ENCODE data around the gene GINS2.

GINS2 gene

GRCh38 chr16:85655216-85656129 lies 33.3 kb downstream of the GINS2 start:
- Histone ChIP-seq H2BK15ac (ENCODE audit: low read depth, poor library complexity, severe bottlenecking) (no peak overlapping the region), H4K8ac (ENCODE audit: low read length) (no peak overlapping the region), H3K27ac (ENCODE audit: low read length, poor library complexity, severe bottlenecking) (no peak overlapping the region), H3K18ac (ENCODE audit: low read depth in 1 of 2, low read length in 2 of 2) (no peak overlapping the region), H3K4me1 (ENCODE audit: control insufficient read depth, insufficient read depth, low read depth, low read length) (peaks cover 22% of the 10 kb centered on the region), H3K14ac (ENCODE audit: low read length in 2 of 2) (no peak overlapping the region), H2AFZ (ENCODE audit: low read depth, low read length) (no peak overlapping the region), H3K27me3 (ENCODE audit: control insufficient read depth in 1 of 2, insufficient read depth in 1 of 2, low read length in 2 of 2) (no peaks in the 10 kb centered on the region), H2BK12ac (ENCODE audit: low read length in 2 of 2) (no peak overlapping the region), H3K4me2 (ENCODE audit: low read length, poor library complexity, severe bottlenecking) (no peak overlapping the region), H4K91ac (ENCODE audit: low read length) (no peak overlapping the region), H2BK5ac (ENCODE audit: low read depth, low read length, poor library complexity, severe bottlenecking) (no peak overlapping the region), H3K79me1 (replicated peaks; ENCODE audit: low read length, poor library complexity, severe bottlenecking) (peaks cover 25% of the 10 kb centered on the region), H2BK120ac (ENCODE audit: low read depth, low read length) (no peak overlapping the region), H3K4ac (ENCODE audit: low read depth in 1 of 2, low read length in 2 of 2) (no peak overlapping the region), H3K4me3 (ENCODE audit: insufficient read depth in 1 of 2, low read depth in 1 of 2, low read length in 2 of 2) (no peak overlapping the region), H3K9me3 (ENCODE audit: control insufficient read depth, low read length) (no peaks in the 10 kb centered on the region), H3K36me3 (ENCODE audit: control insufficient read depth in 1 of 2, insufficient read depth in 2 of 2, low read depth in 1 of 2, low read length in 2 of 2) (peaks cover 52 to 80% of the 10 kb centered on the region in 2 experiments), H2AK5ac (ENCODE audit: low read length, severe bottlenecking) (no peak overlapping the region), H3K23ac (ENCODE audit: low read length in 2 of 2) (no peak overlapping the region), H3K9ac (ENCODE audit: low read length) (no peak overlapping the region)
- 94% methylated on average over 35 of the region's 35 CpGs for WGBS
- no peak for DNase-seq

DNA sequence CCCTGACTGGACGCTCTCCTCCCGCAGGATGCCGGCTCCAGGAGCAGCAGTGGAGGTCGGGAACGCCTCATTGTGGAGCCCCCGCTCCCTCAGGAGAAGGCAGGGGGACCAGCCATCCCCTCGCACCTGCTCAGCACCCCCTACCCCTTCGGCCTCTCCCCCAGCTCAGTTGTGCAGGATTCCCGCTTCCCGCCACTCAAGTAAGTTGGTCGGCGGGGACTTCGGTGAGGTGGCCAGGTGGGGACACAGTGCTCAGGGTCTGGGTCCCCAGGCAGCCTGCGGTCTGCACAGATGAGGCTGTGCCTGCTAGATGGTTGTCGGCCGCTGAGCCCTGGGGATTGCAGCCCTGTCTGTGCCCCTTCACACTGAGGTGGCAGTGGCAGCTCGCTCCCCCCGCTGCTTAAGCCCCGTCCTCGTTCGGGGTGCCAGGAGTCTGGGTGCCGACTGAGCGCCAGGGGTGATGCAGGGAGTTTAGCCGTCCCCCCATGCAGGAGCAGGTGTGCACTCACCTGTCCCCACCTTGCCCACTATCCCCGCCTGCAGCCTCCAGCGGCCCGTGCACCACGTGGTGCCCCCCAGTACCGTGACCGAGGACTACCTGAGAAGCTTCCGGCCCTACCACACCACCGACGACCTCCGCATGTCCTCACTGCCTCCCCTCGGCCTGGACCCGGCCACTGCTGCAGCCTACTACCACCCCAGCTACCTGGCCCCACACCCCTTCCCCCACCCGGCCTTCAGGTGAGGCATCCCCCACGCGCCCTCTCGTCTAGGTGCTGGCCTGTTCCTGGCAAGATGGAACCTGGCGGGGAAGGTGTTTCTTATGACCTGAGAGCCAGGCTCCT lies 34.3 kb downstream of the GINS2 start:
- no peak overlapping the region for H2BK120ac ChIP-seq (ENCODE audit: low read depth, low read length)
- no peak overlapping the region for H2AFZ ChIP-seq (ENCODE audit: low read depth, low read length)
- H3K79me1 ChIP-seq (replicated peaks; ENCODE audit: low read length, poor library complexity, severe bottlenecking) = peaks cover 23% of the 10 kb centered on the region
- no peak overlapping the region for H2BK12ac ChIP-seq (ENCODE audit: low read length in 2 of 2)
- no peak overlapping the region for H3K4ac ChIP-seq (ENCODE audit: low read depth in 1 of 2, low read length in 2 of 2)
- DNase-seq = no peak
- WGBS = 97% methylated on average over 39 of the region's 41 CpGs
- no peak overlapping the region for H2BK15ac ChIP-seq (ENCODE audit: low read depth, poor library complexity, severe bottlenecking)
- H3K36me3 ChIP-seq (ENCODE audit: control insufficient read depth in 1 of 2, insufficient read depth in 2 of 2, low read depth in 1 of 2, low read length in 2 of 2) = peaks cover 48 to 84% of the 10 kb centered on the region in 2 experiments
- H3K23ac ChIP-seq (ENCODE audit: low read length in 2 of 2) = no peak overlapping the region
- peaks cover 31% of the 10 kb centered on the region for H3K4me1 ChIP-seq (ENCODE audit: control insufficient read depth, insufficient read depth, low read depth, low read length)
- no peak overlapping the region for H3K9ac ChIP-seq (ENCODE audit: low read length)
- H3K14ac ChIP-seq (ENCODE audit: low read length in 2 of 2) = no peak overlapping the region
- H3K27me3 ChIP-seq (ENCODE audit: control insufficient read depth in 1 of 2, insufficient read depth in 1 of 2, low read length in 2 of 2) = no peaks in the 10 kb centered on the region
- no peaks in the 10 kb centered on the region for H3K9me3 ChIP-seq (ENCODE audit: control insufficient read depth, low read length)
- no peak overlapping the region for H4K8ac ChIP-seq (ENCODE audit: low read length)
- no peak overlapping the region for H3K4me2 ChIP-seq (ENCODE audit: low read length, poor library complexity, severe bottlenecking)
- no peak overlapping the region for H3K4me3 ChIP-seq (ENCODE audit: insufficient read depth in 1 of 2, low read depth in 1 of 2, low read length in 2 of 2)
- no peak overlapping the region for H3K27ac ChIP-seq (ENCODE audit: low read length, poor library complexity, severe bottlenecking)
- H3K18ac ChIP-seq (ENCODE audit: low read depth in 1 of 2, low read length in 2 of 2) = no peak overlapping the region
- no peak overlapping the region for H2BK5ac ChIP-seq (ENCODE audit: low read depth, low read length, poor library complexity, severe bottlenecking)
- no peak overlapping the region for H2AK5ac ChIP-seq (ENCODE audit: low read length, severe bottlenecking)
- H4K91ac ChIP-seq (ENCODE audit: low read length) = no peak overlapping the region

DNA sequence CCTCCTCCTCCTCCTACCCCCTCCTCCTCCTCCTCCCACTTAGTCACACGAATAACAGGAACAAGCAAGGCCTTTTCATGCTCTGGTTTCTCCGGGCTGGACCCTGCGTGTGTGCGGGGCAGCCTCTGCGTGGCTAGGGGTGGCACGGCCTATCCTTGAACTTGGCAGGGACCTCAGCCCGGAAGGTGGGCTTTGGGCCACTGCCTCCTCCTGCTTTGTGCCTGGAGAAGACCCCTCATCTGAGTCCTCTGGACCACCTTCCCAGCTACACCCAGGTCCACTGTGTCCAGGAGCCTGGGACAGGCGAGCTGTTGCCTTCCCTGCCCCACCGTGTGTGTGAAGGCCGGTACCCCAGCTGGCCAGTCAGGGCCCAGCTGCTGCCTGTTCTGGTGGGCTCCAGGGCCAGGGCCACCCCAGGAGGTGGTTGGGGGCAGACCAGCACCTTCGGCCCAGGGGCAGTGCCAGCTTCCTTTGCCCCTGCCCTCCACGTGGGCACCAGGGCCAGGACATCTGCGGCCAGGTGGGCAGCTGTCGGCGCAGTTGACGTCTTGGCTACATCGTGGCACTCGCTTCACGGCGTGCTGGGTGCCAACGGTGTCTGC lies 35.4 kb downstream of the GINS2 start:
- H3K79me1 ChIP-seq (replicated peaks; ENCODE audit: low read length, poor library complexity, severe bottlenecking) = peaks cover 28% of the 10 kb centered on the region

More for the DNA sequence above, 35.4 kb downstream of the GINS2 start:
- H3K14ac ChIP-seq (ENCODE audit: low read length in 2 of 2) = peak overlapping the region in 1 of 2 experiments; percentile 19
- H3K23ac ChIP-seq (ENCODE audit: low read length in 2 of 2) = no peak overlapping the region
- no peaks in the 10 kb centered on the region for H3K27me3 ChIP-seq (ENCODE audit: control insufficient read depth in 1 of 2, insufficient read depth in 1 of 2, low read length in 2 of 2)
- no peak overlapping the region for H2BK120ac ChIP-seq (ENCODE audit: low read depth, low read length)
- H3K18ac ChIP-seq (ENCODE audit: low read depth in 1 of 2, low read length in 2 of 2) = peak overlapping the region in 1 of 2 experiments; percentile 18
- H3K4me2 ChIP-seq (ENCODE audit: low read length, poor library complexity, severe bottlenecking) = no peak overlapping the region
- peak overlapping the region; percentile 76 for H4K91ac ChIP-seq (ENCODE audit: low read length)
- no peak overlapping the region for H2AK5ac ChIP-seq (ENCODE audit: low read length, severe bottlenecking)
- H2BK5ac ChIP-seq (ENCODE audit: low read depth, low read length, poor library complexity, severe bottlenecking) = no peak overlapping the region
- no peak overlapping the region for H2BK15ac ChIP-seq (ENCODE audit: low read depth, poor library complexity, severe bottlenecking)
- no peaks in the 10 kb centered on the region for H3K9me3 ChIP-seq (ENCODE audit: control insufficient read depth, low read length)
- H4K8ac ChIP-seq (ENCODE audit: low read length) = no peak overlapping the region
- no peak overlapping the region for H3K9ac ChIP-seq (ENCODE audit: low read length)
- no peak overlapping the region for H2AFZ ChIP-seq (ENCODE audit: low read depth, low read length)
- H3K36me3 ChIP-seq (ENCODE audit: control insufficient read depth in 1 of 2, insufficient read depth in 2 of 2, low read depth in 1 of 2, low read length in 2 of 2) = peaks cover 37 to 84% of the 10 kb centered on the region in 2 experiments
- H2BK12ac ChIP-seq (ENCODE audit: low read length in 2 of 2) = no peak overlapping the region
- H3K4me1 ChIP-seq (ENCODE audit: control insufficient read depth, insufficient read depth, low read depth, low read length) = peaks cover 31% of the 10 kb centered on the region
- no peak overlapping the region for H3K27ac ChIP-seq (ENCODE audit: low read length, poor library complexity, severe bottlenecking)
- DNase-seq = no peak
- H3K4ac ChIP-seq (ENCODE audit: low read depth in 1 of 2, low read length in 2 of 2) = no peak overlapping the region
- no peak overlapping the region for H3K4me3 ChIP-seq (ENCODE audit: insufficient read depth in 1 of 2, low read depth in 1 of 2, low read length in 2 of 2)
- WGBS = 93% methylated on average over 21 of the region's 21 CpGs
